Activated naive CD8-positive, alpha-beta T cell treated with anti-CD3 and anti-CD28 coated beads, Interleukin-2, amount 50 U/mL, for 24 hours (primary cell): ENCODE data around the gene CXCR2.
"Not testable (repeated sequence)": the region's sequence is repeated elsewhere in the genome, so short reads cannot be mapped to it uniquely, and the experiment has no call there.

ENCODE experiments used
- ATAC-seq: fragments of 150-1000 bp; cut with Tn5 transposase; one replicate; pipeline ENCODE4 v1.10.0; 2021
- DNase-seq: peaks from one replicate; pipeline ENCODE4 v3.0.0; 2021
- H3K27ac Mint-ChIP-seq: one replicate; pipeline ENCODE4 v1.8.0; 2021; ENCODE audit warnings: mild to moderate bottlenecking, mixed read lengths
- H3K27me3 Mint-ChIP-seq: one replicate; pipeline ENCODE4 v1.8.0; 2021; ENCODE audit warnings: mixed read lengths
- H3K36me3 Mint-ChIP-seq: one replicate; pipeline ENCODE4 v1.8.0; 2021; ENCODE audit warnings: low read depth, mixed read lengths
- H3K4me1 Mint-ChIP-seq: one replicate; pipeline ENCODE4 v1.8.0; 2021; ENCODE audit warnings: mixed read lengths
- H3K4me3 Mint-ChIP-seq: one replicate; pipeline ENCODE4 v1.8.0; 2021; ENCODE audit warnings: mild to moderate bottlenecking, moderate library complexity, mixed read lengths
- H3K9me3 Mint-ChIP-seq: one replicate; pipeline ENCODE4 v1.8.0; 2021; ENCODE audit warnings: mixed read lengths

The CXCR2 gene

GRCh38 chr2:218152172-218152571 is 26.3 kb downstream of the CXCR2 start:
- H3K4me1 Mint-ChIP-seq, result no peaks in the 10 kb centered on the region
- no peaks in the 10 kb centered on the region for H3K9me3 Mint-ChIP-seq
- H3K36me3 Mint-ChIP-seq, result no peaks in the 10 kb centered on the region
- no peaks in the 10 kb centered on the region for H3K27me3 Mint-ChIP-seq
- H3K27ac Mint-ChIP-seq, result no peak overlapping the region
- no peak overlapping the region for H3K4me3 Mint-ChIP-seq
- ATAC-seq (no peak), DNase-seq (no peak)

- ATAC-seq, result no peak
- Mint-ChIP-seq H3K4me1 (no peaks in the 10 kb centered on the region), H3K27me3 (no peaks in the 10 kb centered on the region)
Observed at GRCh38 chr2:218152777-218153176, 26.9 kb downstream of the CXCR2 start.

GRCh38 chr2:218155953-218156479 is 30.2 kb downstream of the CXCR2 start:
- peaks cover 6% of the 10 kb centered on the region for H3K27me3 Mint-ChIP-seq
- H3K4me3 Mint-ChIP-seq, result no peak overlapping the region
- H3K4me1 Mint-ChIP-seq, result no peaks in the 10 kb centered on the region
- DNase-seq (no peak), ATAC-seq (no peak)
- H3K9me3 Mint-ChIP-seq, result no peaks in the 10 kb centered on the region
- no peak overlapping the region for H3K27ac Mint-ChIP-seq
- no peaks in the 10 kb centered on the region for H3K36me3 Mint-ChIP-seq

More at GRCh38 chr2:218152777-218153176, 26.9 kb downstream of the CXCR2 start:
- no peak for DNase-seq
- no peaks in the 10 kb centered on the region for H3K36me3 Mint-ChIP-seq
- no peaks in the 10 kb centered on the region for H3K9me3 Mint-ChIP-seq
- no peak overlapping the region for H3K27ac Mint-ChIP-seq
- H3K4me3 Mint-ChIP-seq, result no peak overlapping the region

GRCh38 chr2:218161644-218162043 is 35.8 kb downstream of the CXCR2 start:
- ATAC-seq (no peak), DNase-seq (no peak)
- Mint-ChIP-seq H3K27me3 (peaks cover 11% of the 10 kb centered on the region), H3K36me3 (no peaks in the 10 kb centered on the region), H3K27ac (no peak overlapping the region), H3K9me3 (no peaks in the 10 kb centered on the region), H3K4me3 (no peak overlapping the region), H3K4me1 (peaks cover 3% of the 10 kb centered on the region)

- Mint-ChIP-seq H3K9me3 (no peaks in the 10 kb centered on the region), H3K36me3 (no peaks in the 10 kb centered on the region), H3K4me3 (no peak overlapping the region), H3K4me1 (peaks cover 13% of the 10 kb centered on the region), H3K27me3 (peaks cover 11% of the 10 kb centered on the region), H3K27ac (no peak overlapping the region)
- ATAC-seq (no peak), DNase-seq (no peak)
Observed at GRCh38 chr2:218162814-218163213, 37.0 kb downstream of the CXCR2 start.

- Mint-ChIP-seq H3K9me3 (no peaks in the 10 kb centered on the region), H3K4me1 (peaks cover 24% of the 10 kb centered on the region), H3K27ac (no peak within 1 kb of the TSS), H3K36me3 (no peaks in the 10 kb centered on the region), H3K27me3 (peaks cover 4% of the 10 kb centered on the region), H3K4me3 (no peak within 1 kb of the TSS)
- DNase-seq, result peak; percentile 8
- peak; percentile 82 for ATAC-seq
Observed at GRCh38 chr2:218166791-218167190, 41.0 kb downstream of the CXCR2 start, which contains the start of gene CXCR1. Gene CXCR1 (minus strand): TSS chr2:218166962. CDS start chr2:218165211, 1,751 bp downstream.

GRCh38 chr2:218168016-218168415 is 42.2 kb downstream of the CXCR2 start:
- DNase-seq (no peak), ATAC-seq (no peak)
- Mint-ChIP-seq H3K36me3 (no peaks in the 10 kb centered on the region), H3K4me1 (peaks cover 24% of the 10 kb centered on the region), H3K27ac (no peak overlapping the region), H3K27me3 (peaks cover 2% of the 10 kb centered on the region), H3K4me3 (no peak overlapping the region), H3K9me3 (no peaks in the 10 kb centered on the region)

GRCh38 chr2:218168635-218169462 is 43.0 kb downstream of the CXCR2 start:
- Mint-ChIP-seq H3K27ac (no peak overlapping the region), H3K36me3 (no peaks in the 10 kb centered on the region), H3K4me3 (no peak overlapping the region), H3K9me3 (no peaks in the 10 kb centered on the region), H3K4me1 (peaks cover 24% of the 10 kb centered on the region), H3K27me3 (peaks cover 2% of the 10 kb centered on the region)
- peak; percentile 78 for DNase-seq
- peak; percentile 48 for ATAC-seq

- H3K9me3 Mint-ChIP-seq, result no peaks in the 10 kb centered on the region
- no peak overlapping the region for H3K27ac Mint-ChIP-seq
- H3K4me3 Mint-ChIP-seq, result no peak overlapping the region
- DNase-seq (no peak), ATAC-seq (no peak)
- peaks cover 24% of the 10 kb centered on the region for H3K4me1 Mint-ChIP-seq
- H3K36me3 Mint-ChIP-seq, result no peaks in the 10 kb centered on the region
- no peaks in the 10 kb centered on the region for H3K27me3 Mint-ChIP-seq
Observed at GRCh38 chr2:218169757-218170546, 44.1 kb downstream of the CXCR2 start.

GRCh38 chr2:218171744-218172143 is 45.9 kb downstream of the CXCR2 start:
- H3K4me3 Mint-ChIP-seq, H3K27me3 Mint-ChIP-seq, DNase-seq, H3K27ac Mint-ChIP-seq, H3K9me3 Mint-ChIP-seq, H3K36me3 Mint-ChIP-seq, ATAC-seq: not testable (repeated sequence)
- H3K4me1 Mint-ChIP-seq, result peaks cover 21% of the 10 kb centered on the region

GRCh38 chr2:218172845-218173244 is 47.0 kb downstream of the CXCR2 start:
- no peaks in the 10 kb centered on the region for H3K9me3 Mint-ChIP-seq
- no peaks in the 10 kb centered on the region for H3K27me3 Mint-ChIP-seq
- ATAC-seq, result no peak
- H3K4me3 Mint-ChIP-seq, result no peak overlapping the region
- no peak for DNase-seq
- H3K27ac Mint-ChIP-seq, result no peak overlapping the region
- no peaks in the 10 kb centered on the region for H3K36me3 Mint-ChIP-seq
- H3K4me1 Mint-ChIP-seq, result peaks cover 11% of the 10 kb centered on the region

GRCh38 chr2:218179782-218180181 is 54.0 kb downstream of the CXCR2 start:
- H3K4me3 Mint-ChIP-seq, result no peak overlapping the region
- H3K4me1 Mint-ChIP-seq, result no peaks in the 10 kb centered on the region
- peaks cover 4% of the 10 kb centered on the region for H3K27me3 Mint-ChIP-seq
- ATAC-seq (no peak), DNase-seq (no peak)
- H3K36me3 Mint-ChIP-seq, result no peaks in the 10 kb centered on the region
- H3K27ac Mint-ChIP-seq, result no peak overlapping the region
- H3K9me3 Mint-ChIP-seq, result no peaks in the 10 kb centered on the region

GRCh38 chr2:218180467-218181114 is 54.8 kb downstream of the CXCR2 start:
- Mint-ChIP-seq H3K27me3 (peaks cover 4% of the 10 kb centered on the region), H3K36me3 (no peaks in the 10 kb centered on the region), H3K27ac (no peak overlapping the region), H3K9me3 (no peaks in the 10 kb centered on the region), H3K4me1 (no peaks in the 10 kb centered on the region), H3K4me3 (no peak overlapping the region)
- ATAC-seq (no peak), DNase-seq (no peak)

GRCh38 chr2:218184331-218184730 is 58.5 kb downstream of the CXCR2 start:
- no peak overlapping the region for H3K4me3 Mint-ChIP-seq
- no peak overlapping the region for H3K27ac Mint-ChIP-seq
- H3K27me3 Mint-ChIP-seq, result peaks cover 4% of the 10 kb centered on the region
- no peaks in the 10 kb centered on the region for H3K9me3 Mint-ChIP-seq
- peaks cover 14% of the 10 kb centered on the region for H3K4me1 Mint-ChIP-seq
- ATAC-seq (no peak), DNase-seq (no peak)
- no peaks in the 10 kb centered on the region for H3K36me3 Mint-ChIP-seq
